Activated CD8-positive, alpha-beta T cell treated with anti-CD3 and anti-CD28 coated beads for 36 hours (primary cell): ENCODE results near the gene PDCL2. TPM values are rescaled to one million over a fixed set of nuclear protein-coding genes. Genes with fewer than 3 reads are reported as not detected.
"Not testable (repeated sequence)": the region's sequence is repeated elsewhere in the genome, so short reads cannot be mapped to it uniquely, and the experiment has no call there.

Experiments used
- ATAC-seq: fragments of 200-7000 bp; cut with Tn5 transposase; one replicate; pipeline ENCODE4 v1.10.0; 2021; ENCODE audit warnings: mild to moderate bottlenecking, moderate library complexity
- CTCF ChIA-PET: fragments of 350-600 bp; sonication (Branson Sonifier 250); formaldehyde crosslinking; loops from one replicate; lab custom pipeline; 2021; ENCODE audit warnings: antibody characterized with exemption; lab: Charles Lee
- POLR2A ChIA-PET: fragments of 350-600 bp; sonication (Branson Sonifier 250); formaldehyde crosslinking; loops from one replicate; lab custom pipeline; 2021; ENCODE audit warnings: antibody characterized with exemption; lab: Charles Lee
- DNase-seq: peaks from one replicate; pipeline ENCODE4 v3.0.0-alpha.2; 2020
- H3K27ac Mint-ChIP-seq: one replicate; pipeline ENCODE4 v1.8.0; 2021; ENCODE audit warnings: mild to moderate bottlenecking, mixed read lengths
- H3K27me3 Mint-ChIP-seq: one replicate; pipeline ENCODE4 v1.8.0; 2021; ENCODE audit warnings: mixed read lengths
- H3K36me3 Mint-ChIP-seq: one replicate; pipeline ENCODE4 v1.8.0; 2021; ENCODE audit warnings: low read depth, mixed read lengths
- H3K4me1 Mint-ChIP-seq: one replicate; pipeline ENCODE4 v1.8.0; 2021; ENCODE audit warnings: low read depth, mixed read lengths
- H3K4me3 Mint-ChIP-seq: one replicate; pipeline ENCODE4 v1.8.0; 2021; ENCODE audit warnings: mild to moderate bottlenecking, moderate library complexity, mixed read lengths
- H3K9me3 Mint-ChIP-seq: one replicate; pipeline ENCODE4 v1.8.0; 2021; ENCODE audit warnings: mixed read lengths
- intact Hi-C: fragments of 100-400 bp; cut with micrococcal nuclease; formaldehyde crosslinking; loops from one replicate; pipeline ENCODE4 v1.10.0; 2022
- total RNA-seq, 2 experiments: library from RNA; stranded (reverse); gene quantifications; one replicate each; pipeline ENCODE4 v1.2.3, GENCODE V29; 2021
- TF ChIP-seq, protein P1 (sequence below): fragments of 200-600 bp; IDR thresholded peaks from one replicate; pipeline ENCODE4 v1.8.0; 2022; ENCODE audit warnings: antibody characterized with exemption, mild to moderate bottlenecking

PDCL2 gene
- total RNA-seq, 2 experiments from 2014 or later: not detected

DNA sequence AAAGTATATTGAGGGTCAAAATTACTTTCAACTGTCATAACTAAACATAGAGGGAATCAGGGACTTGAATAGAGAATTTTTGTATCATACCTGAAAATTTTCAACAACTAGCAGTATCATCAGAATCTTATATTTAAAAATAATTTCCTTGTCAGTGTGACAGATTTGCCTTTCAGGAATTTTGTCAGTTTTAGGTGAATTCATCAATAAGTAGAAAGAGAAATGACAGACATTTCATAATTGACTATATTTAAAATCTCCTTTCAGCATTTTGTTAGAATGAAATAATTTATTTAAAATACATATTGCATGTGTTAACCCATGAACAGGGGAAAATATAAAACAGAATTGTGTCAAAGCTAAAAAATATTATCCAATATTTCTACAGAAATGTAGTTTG lies 8.6 kb upstream of the PDCL2 start:
- intact Hi-C loops: no loop called here

DNA sequence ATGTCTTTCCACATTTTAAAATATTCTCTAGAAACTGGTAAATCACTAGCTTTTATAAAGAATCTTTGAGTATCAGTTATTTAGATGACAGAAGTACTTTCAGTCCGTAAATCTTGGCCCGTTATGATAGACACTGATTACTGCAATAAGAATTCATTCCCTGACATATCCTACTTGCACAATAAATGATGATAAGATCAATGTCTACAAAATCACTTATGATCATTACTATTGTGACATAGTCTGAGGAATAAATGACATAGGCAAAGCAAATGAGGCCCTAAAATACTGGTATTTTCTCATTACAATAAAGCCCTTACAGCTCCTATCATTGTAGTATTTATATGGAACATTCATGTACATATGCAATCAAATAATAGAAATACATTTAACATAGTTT lies 6.6 kb upstream of the PDCL2 start:
- Mint-ChIP-seq H3K27ac (no peak overlapping the region), H3K4me3 (no peak overlapping the region), H3K4me1 (no peaks in the 10 kb centered on the region), H3K9me3 (no peaks in the 10 kb centered on the region), H3K36me3 (no peaks in the 10 kb centered on the region), H3K27me3 (peaks cover 2% of the 10 kb centered on the region)
- POLR2A ChIA-PET: no interaction called here
- CTCF ChIA-PET: interaction anchor here (1.0 kb wide), 1 partner anchor 10 kb away, joined by 3 read pairs; no protein-coding TSS in a partner anchor
- TF ChIP-seq, protein P1, sequence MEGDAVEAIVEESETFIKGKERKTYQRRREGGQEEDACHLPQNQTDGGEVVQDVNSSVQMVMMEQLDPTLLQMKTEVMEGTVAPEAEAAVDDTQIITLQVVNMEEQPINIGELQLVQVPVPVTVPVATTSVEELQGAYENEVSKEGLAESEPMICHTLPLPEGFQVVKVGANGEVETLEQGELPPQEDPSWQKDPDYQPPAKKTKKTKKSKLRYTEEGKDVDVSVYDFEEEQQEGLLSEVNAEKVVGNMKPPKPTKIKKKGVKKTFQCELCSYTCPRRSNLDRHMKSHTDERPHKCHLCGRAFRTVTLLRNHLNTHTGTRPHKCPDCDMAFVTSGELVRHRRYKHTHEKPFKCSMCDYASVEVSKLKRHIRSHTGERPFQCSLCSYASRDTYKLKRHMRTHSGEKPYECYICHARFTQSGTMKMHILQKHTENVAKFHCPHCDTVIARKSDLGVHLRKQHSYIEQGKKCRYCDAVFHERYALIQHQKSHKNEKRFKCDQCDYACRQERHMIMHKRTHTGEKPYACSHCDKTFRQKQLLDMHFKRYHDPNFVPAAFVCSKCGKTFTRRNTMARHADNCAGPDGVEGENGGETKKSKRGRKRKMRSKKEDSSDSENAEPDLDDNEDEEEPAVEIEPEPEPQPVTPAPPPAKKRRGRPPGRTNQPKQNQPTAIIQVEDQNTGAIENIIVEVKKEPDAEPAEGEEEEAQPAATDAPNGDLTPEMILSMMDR: no peak
- ATAC-seq (no peak), DNase-seq (no peak)
- intact Hi-C loops: no loop called here

More for the DNA sequence above, 8.6 kb upstream of the PDCL2 start:
- peaks cover 4% of the 10 kb centered on the region for H3K27me3 Mint-ChIP-seq
- POLR2A ChIA-PET: no interaction called here
- no peak overlapping the region for H3K27ac Mint-ChIP-seq
- ATAC-seq (no peak), DNase-seq (no peak)
- H3K36me3 Mint-ChIP-seq: no peaks in the 10 kb centered on the region
- no peak overlapping the region for H3K4me3 Mint-ChIP-seq
- TF ChIP-seq, protein P1: no peak
- H3K4me1 Mint-ChIP-seq: no peaks in the 10 kb centered on the region
- CTCF ChIA-PET: no interaction called here
- no peaks in the 10 kb centered on the region for H3K9me3 Mint-ChIP-seq

GRCh38 chr4:55588160-55588559 lies 3.9 kb downstream of the PDCL2 start:
- H3K4me1 Mint-ChIP-seq: no peaks in the 10 kb centered on the region
- intact Hi-C loops: no loop called here
- ATAC-seq: no peak
- TF ChIP-seq, protein P1: no peak
- no peak for DNase-seq
- peaks cover 10% of the 10 kb centered on the region for H3K9me3 Mint-ChIP-seq
- H3K27ac Mint-ChIP-seq: no peak overlapping the region
- ChIA-PET CTCF (no interaction called here), POLR2A (no interaction called here)
- H3K36me3 Mint-ChIP-seq: peaks cover 3% of the 10 kb centered on the region
- peaks cover 11% of the 10 kb centered on the region for H3K27me3 Mint-ChIP-seq
- H3K4me3 Mint-ChIP-seq: no peak overlapping the region

DNA sequence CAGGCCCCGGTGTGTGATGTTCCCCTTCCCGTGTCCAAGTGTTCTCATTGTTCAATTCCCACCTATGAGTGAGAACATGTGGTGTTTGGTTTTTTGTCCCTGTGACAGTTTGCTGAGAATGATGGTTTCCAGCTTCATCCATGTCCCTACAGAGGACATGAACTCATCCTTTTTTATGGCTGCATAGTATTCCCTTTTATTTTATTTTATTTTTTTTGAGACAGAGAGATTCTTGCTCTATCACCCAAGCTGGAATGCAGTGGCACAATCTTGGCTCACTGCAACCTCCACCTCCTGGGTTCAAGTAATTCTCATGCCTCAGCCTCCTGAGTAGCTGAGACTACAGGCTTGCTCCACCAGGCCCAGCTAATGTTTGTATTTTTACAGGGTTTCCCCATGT lies 9.3 kb downstream of the PDCL2 start:
- CTCF ChIA-PET, H3K36me3 Mint-ChIP-seq, H3K27me3 Mint-ChIP-seq, DNase-seq, H3K4me3 Mint-ChIP-seq, H3K4me1 Mint-ChIP-seq, POLR2A ChIA-PET, intact Hi-C loops, H3K9me3 Mint-ChIP-seq, ATAC-seq, H3K27ac Mint-ChIP-seq: not testable (repeated sequence)

DNA sequence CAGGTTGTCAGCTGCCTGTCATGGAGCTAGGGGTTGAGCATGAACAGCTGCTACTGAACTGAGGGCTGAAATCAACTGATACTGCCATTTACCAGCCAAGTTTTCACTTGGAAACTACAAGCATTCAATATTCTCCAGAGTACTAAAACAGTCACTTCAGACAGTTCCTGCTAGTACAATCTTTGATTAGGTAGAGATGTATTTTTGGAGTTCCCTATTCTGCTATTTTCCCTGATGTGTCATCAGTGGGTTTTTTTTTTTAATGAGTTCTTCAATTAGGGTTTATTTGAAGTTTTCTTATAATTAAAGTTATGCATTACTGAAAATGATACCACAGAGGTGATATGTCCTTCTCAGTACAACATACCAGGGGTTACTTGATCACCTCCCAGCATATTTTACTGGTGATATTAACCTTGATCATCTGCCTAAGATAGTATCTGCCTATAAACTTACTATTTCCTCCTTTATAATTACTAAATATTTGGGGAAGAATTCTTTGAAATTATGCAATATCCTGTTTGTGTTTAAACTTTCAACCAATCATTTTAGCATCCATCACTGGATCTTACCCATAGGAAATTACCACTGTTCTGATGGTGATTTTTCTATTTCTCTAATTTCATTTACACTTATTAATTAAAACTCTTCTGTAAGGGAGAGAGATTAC lies 13.6 kb downstream of the PDCL2 start:
- Mint-ChIP-seq H3K36me3 (no peaks in the 10 kb centered on the region), H3K27me3 (peaks cover 2% of the 10 kb centered on the region), H3K4me1 (peaks cover 6% of the 10 kb centered on the region), H3K9me3 (peaks cover 26% of the 10 kb centered on the region), H3K4me3 (no peak overlapping the region), H3K27ac (no peak overlapping the region)
- no peak for DNase-seq
- TF ChIP-seq, protein P1: no peak
- POLR2A ChIA-PET: no interaction called here
- intact Hi-C loops: no loop called here
- CTCF ChIA-PET: interaction anchor here (1.4 kb wide), 1 partner anchor 233 kb away, joined by 3 read pairs; the partner anchor contains the start of gene SRD5A3
- ATAC-seq: no peak
